ENCODE data around the gene OR1S2. TPM values are rescaled to one million over a fixed set of nuclear protein-coding genes. Genes with fewer than 3 reads are reported as not detected.

The OR1S2 gene
- total RNA-seq, 2 experiments from 2014 or later: not detected

GRCh38 chr11:58178444-58178843, 25.5 kb downstream of the OR1S2 start:
- no peak overlapping the region for H3K27ac Mint-ChIP-seq
- peaks cover 3 to 13% of the 10 kb centered on the region in 2 experiments for H3K27me3 ChIP-seq (ENCODE audit: control insufficient read depth in 1 of 2, insufficient read depth in 2 of 2, low read length in 2 of 2)
- TF ChIP-seq CTCF (IDR thresholded peaks at IDR 0.05): no peak
- DNase-seq (no peak), ATAC-seq (ENCODE audit: poor library complexity) (no peak)
- no peaks in the 10 kb centered on the region for H3K36me3 Mint-ChIP-seq (ENCODE audit: low read depth)
- H3K36me3 ChIP-seq (ENCODE audit: insufficient read depth, low read length): no peaks in the 10 kb centered on the region
- CTCF ChIA-PET: no interaction called here
- H3K9me3 Mint-ChIP-seq: no peaks in the 10 kb centered on the region
- H3K9me3 ChIP-seq (ENCODE audit: control insufficient read depth in 1 of 2, insufficient read depth in 1 of 2, low read length in 2 of 2): peaks cover 0 to 3% of the 10 kb centered on the region in 2 experiments
- H3K4me1 Mint-ChIP-seq (ENCODE audit: low read depth): no peaks in the 10 kb centered on the region
- H3K4me3 Mint-ChIP-seq: no peak overlapping the region
- no peaks in the 10 kb centered on the region for H3K4me1 ChIP-seq (ENCODE audit: insufficient read depth, low read length)
- no peak overlapping the region for H3K4me3 ChIP-seq (ENCODE audit: low read length)
- POLR2A ChIA-PET: no interaction called here
- peaks cover 45% of the 10 kb centered on the region for H3K27me3 Mint-ChIP-seq
- no peak overlapping the region for H3K27ac ChIP-seq (ENCODE audit: low read depth in 1 of 2, low read length in 2 of 2)
- intact Hi-C loops (cut with DNase I, micrococcal nuclease): no loop called here

- CTCF ChIA-PET: no interaction called here
- H3K27me3 Mint-ChIP-seq: peaks cover 45% of the 10 kb centered on the region
- TF ChIP-seq CTCF (IDR thresholded peaks at IDR 0.05): no peak
- no peak overlapping the region for H3K4me3 Mint-ChIP-seq
- Histone ChIP-seq H3K27ac (ENCODE audit: low read depth in 1 of 2, low read length in 2 of 2) (no peak overlapping the region), H3K4me3 (ENCODE audit: low read length) (no peak overlapping the region), H3K4me1 (ENCODE audit: insufficient read depth, low read length) (no peaks in the 10 kb centered on the region), H3K9me3 (ENCODE audit: control insufficient read depth in 1 of 2, insufficient read depth in 1 of 2, low read length in 2 of 2) (peaks cover 0 to 4% of the 10 kb centered on the region in 2 experiments), H3K27me3 (ENCODE audit: control insufficient read depth in 1 of 2, insufficient read depth in 2 of 2, low read length in 2 of 2) (peaks cover 3 to 13% of the 10 kb centered on the region in 2 experiments), H3K36me3 (ENCODE audit: insufficient read depth, low read length) (no peaks in the 10 kb centered on the region)
- H3K4me1 Mint-ChIP-seq (ENCODE audit: low read depth): no peaks in the 10 kb centered on the region
- no peak overlapping the region for H3K27ac Mint-ChIP-seq
- intact Hi-C loops (cut with DNase I, micrococcal nuclease): no loop called here
- H3K9me3 Mint-ChIP-seq: no peaks in the 10 kb centered on the region
- no peaks in the 10 kb centered on the region for H3K36me3 Mint-ChIP-seq (ENCODE audit: low read depth)
- POLR2A ChIA-PET: no interaction called here
- DNase-seq (no peak), ATAC-seq (ENCODE audit: poor library complexity) (no peak)
These were observed 26.4 kb downstream of the OR1S2 start for GRCh38 chr11:58177409-58178054.

GRCh38 chr11:58165504-58166106, 38.3 kb downstream of the OR1S2 start:
- Mint-ChIP-seq H3K9me3 (no peaks in the 10 kb centered on the region), H3K36me3 (ENCODE audit: low read depth) (no peaks in the 10 kb centered on the region), H3K4me3 (no peak overlapping the region), H3K4me1 (ENCODE audit: low read depth) (no peaks in the 10 kb centered on the region), H3K27me3 (peaks cover 13% of the 10 kb centered on the region), H3K27ac (no peak overlapping the region)
- no peak overlapping the region for H3K4me3 ChIP-seq (ENCODE audit: low read length)
- POLR2A ChIA-PET: no interaction called here
- no peak for TF ChIP-seq CTCF (IDR thresholded peaks at IDR 0.05)
- no peaks in the 10 kb centered on the region for H3K27me3 ChIP-seq (ENCODE audit: control insufficient read depth in 1 of 2, insufficient read depth in 2 of 2, low read length in 2 of 2)
- no peak overlapping the region for H3K27ac ChIP-seq (ENCODE audit: low read depth in 1 of 2, low read length in 2 of 2)
- intact Hi-C loops (cut with DNase I, micrococcal nuclease): no loop called here
- DNase-seq (no peak), ATAC-seq (ENCODE audit: poor library complexity) (no peak)
- CTCF ChIA-PET: no interaction called here
- H3K4me1 ChIP-seq (ENCODE audit: insufficient read depth, low read length): no peaks in the 10 kb centered on the region
- H3K9me3 ChIP-seq (ENCODE audit: control insufficient read depth in 1 of 2, insufficient read depth in 1 of 2, low read length in 2 of 2): no peaks in the 10 kb centered on the region
- no peaks in the 10 kb centered on the region for H3K36me3 ChIP-seq (ENCODE audit: insufficient read depth, low read length)

All from CD4-positive, alpha-beta T cell (primary cell).